Activated CD8-positive, alpha-beta memory T cell treated with anti-CD3 and anti-CD28 coated beads for 4 hours (primary cell): ENCODE data around the gene CA5A.
"Not testable (repeated sequence)": the region's sequence is repeated elsewhere in the genome, so short reads cannot be mapped to it uniquely, and the experiment has no call there.

Experiments used
- DNase-seq, 2 donors: peaks; one replicate each; pipeline ENCODE4 v3.0.0-alpha.2; 2020; ENCODE audit warnings: low read depth in 2 of 2

CA5A gene

GRCh38 chr16:87936375-87937230, at the start of gene CA5A:
CA5A (minus strand) TSS chr16:87936529; CDS start chr16:87936450, 79 bp downstream.
- no peak for DNase-seq

DNA sequence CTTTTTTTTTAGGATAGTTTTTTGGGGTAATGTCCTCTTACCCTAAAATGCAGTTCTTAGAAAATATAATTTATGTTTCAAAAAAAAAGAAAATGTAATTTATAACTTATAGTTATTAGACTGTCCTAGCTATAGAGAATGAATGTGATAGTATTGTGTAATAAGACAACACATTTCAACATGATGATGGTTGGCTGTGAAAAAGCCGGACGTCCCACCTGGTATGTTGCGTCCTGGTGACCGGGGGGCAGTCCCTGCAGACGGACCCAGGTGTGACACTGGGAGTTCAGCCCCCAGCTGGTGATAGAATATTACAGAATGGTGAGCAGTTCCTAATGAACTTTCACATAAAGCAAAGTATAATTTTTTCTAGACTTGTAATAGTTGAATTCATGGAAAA, 49.2 kb upstream of the CA5A start:
- DNase-seq: not testable (repeated sequence)

GRCh38 chr16:87984632-87985267, 48.4 kb upstream of the CA5A start:
- no peak for DNase-seq

DNA sequence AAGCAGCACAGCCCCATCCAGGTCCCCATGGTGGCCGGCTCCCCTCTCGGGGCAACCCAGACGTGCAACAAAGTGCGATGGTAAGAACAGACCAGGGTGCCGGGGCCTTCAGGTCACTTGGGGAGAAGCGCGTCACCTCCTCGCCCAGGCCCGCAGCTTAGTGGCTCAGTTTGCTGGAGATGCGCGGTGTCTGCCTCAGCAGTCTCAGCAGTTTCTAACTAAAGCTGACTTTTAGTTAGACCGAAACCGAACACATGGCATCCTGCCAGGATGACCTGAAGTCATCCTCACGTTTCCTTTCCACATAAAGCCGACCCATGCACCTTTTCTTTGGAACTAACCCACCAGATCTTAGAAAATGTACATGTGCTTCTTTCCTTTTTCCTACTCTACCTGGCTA, 47.9 kb upstream of the CA5A start:
- not testable (repeated sequence) for DNase-seq

GRCh38 chr16:87983737-87984097, 47.4 kb upstream of the CA5A start:
- DNase-seq: not testable (repeated sequence)

DNA sequence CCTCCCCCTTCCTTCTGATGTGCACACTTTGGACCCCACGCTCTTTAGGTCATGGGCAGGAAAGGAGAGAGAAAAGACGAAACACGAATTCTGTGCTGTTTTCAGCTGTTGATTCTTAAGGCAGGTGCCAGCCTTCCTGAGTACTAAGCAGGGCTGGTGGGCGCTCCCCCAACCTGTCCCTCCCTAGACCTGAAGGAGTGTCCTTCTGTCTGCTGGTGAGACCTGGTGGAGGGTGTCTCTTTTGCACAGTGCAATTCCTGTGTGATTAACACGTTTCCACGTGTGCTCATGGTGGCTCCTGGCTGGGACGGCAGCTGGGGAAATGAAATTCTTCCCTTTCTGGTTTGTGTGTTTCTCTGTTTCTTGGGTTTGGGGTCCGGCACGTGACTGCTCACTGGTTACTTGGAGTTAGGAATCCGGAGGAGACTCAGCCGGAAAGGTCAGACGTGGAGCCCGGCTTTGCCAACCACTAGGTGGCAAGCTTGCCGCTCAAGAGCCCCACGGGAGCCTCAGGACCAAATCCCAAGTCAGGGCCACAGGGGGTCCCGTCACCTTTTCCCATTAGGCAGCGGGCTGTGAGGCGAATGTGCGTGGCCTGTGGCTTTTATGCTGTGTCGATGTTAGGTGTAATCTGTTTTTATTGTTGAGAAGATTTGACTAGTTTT, 46.9 kb upstream of the CA5A start:
- not testable (repeated sequence) for DNase-seq

DNA sequence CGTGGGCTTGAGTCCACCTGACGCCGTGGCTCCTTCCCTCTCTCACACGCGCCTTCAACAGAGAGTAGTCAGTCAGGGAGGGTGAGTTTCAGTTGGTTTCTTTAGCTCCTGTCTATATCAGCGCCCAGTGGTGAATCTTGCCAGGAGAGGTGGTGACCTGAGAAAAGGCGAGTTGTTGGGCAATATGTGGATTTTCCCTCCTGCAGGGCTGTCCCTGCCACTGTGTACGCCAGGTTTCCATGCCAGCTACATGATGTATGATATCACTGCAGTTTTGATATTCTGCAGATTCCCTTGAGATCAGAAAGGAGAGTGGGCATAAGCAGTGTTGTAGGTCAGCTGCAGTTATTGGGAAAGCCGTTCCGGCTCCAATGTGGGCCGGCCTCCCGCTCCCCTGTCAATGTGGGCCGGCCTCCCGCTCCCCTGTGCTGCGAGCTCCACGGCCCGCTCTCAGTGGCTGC, 46.3 kb upstream of the CA5A start:
- no peak for DNase-seq

DNA sequence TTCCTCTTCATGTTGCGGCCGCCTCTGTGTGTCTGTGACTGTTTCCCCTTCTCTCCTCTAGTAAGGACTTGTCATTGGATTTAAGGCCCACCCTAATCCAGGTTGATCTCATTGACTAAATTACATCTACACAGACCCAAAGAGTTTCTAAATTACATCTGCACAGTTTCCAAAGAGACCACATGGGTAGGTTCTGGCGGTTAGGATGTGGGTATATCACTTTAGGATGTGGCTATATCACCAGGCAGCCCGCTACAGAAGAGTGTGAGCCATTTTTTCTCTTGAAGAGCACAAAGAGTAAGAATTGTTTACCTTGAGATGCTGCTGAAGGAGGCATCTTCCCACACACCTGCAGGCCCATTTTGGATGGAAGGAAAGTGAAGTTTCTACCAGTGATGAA, 45.0 kb upstream of the CA5A start:
- DNase-seq: not testable (repeated sequence)

GRCh38 chr16:87979911-87980630, 43.7 kb upstream of the CA5A start:
- not testable (repeated sequence) for DNase-seq

DNA sequence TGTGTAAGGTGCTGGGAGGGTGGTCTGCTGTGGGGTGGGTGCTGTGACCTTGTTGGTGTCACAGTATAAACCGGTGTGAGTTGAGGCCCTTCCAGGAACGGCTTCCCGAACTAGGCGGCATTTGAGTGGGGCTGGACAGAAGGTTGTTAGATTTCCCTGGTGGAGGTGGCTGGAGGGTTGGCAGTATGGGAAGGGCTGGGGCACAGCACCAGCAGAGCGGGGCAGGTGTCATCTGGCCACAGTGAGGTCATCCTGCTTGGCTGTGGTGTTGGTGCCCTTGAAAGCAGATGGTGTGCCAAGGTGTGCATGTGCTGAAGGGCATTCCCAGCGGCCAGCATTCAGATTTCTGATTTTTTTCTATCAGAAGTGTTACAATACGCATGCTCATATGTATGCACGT, 43.0 kb upstream of the CA5A start:
- DNase-seq: no peak

- no peak for DNase-seq
Observed at GRCh38 chr16:87978127-87978526, 41.8 kb upstream of the CA5A start.

- no peak for DNase-seq
Observed at GRCh38 chr16:87976665-87977064, 40.3 kb upstream of the CA5A start.

DNA sequence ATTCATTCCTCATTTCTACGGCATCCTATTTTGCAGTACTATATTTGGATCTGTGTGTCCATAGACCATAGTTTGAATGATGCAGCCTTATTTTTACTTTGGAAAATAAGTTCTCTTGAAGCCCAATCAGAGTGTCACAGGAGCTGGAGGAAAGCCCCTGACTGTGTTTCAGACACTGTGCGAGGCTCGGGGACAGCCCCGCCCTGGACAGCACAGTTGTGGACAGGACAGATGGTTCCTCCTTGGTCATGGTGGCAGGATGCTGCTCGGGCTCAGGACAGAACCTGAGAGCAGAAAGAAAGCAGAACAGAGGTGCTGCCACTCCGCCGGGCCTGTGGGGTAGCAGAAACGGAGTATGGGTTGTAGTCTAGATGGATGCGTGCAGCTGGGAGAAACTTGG, 37.8 kb upstream of the CA5A start:
- no peak for DNase-seq

- no peak for DNase-seq
Observed at GRCh38 chr16:87973717-87974116, 37.4 kb upstream of the CA5A start.

DNA sequence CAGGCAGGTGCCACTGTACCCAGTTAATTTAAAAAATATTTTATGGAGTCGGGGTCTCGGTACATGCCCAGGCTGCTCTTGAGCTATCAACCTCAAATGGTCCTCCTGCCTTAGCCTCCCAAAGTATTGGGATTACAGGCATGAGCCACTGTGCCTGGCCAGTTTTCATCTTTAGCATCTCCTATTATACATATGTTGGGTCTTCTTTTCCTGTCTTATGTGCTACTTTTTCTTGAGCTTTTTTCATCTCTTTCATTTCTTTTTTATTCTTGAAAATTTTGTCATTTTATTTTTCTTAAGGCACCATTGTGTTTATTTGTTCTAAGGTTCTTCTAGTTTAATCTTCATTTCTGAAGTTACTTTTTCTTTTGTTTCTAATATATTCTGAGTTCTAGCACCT, 35.6 kb upstream of the CA5A start:
- no peak for DNase-seq

- no peak for DNase-seq
Observed at GRCh38 chr16:87970186-87970585, 33.9 kb upstream of the CA5A start.

DNA sequence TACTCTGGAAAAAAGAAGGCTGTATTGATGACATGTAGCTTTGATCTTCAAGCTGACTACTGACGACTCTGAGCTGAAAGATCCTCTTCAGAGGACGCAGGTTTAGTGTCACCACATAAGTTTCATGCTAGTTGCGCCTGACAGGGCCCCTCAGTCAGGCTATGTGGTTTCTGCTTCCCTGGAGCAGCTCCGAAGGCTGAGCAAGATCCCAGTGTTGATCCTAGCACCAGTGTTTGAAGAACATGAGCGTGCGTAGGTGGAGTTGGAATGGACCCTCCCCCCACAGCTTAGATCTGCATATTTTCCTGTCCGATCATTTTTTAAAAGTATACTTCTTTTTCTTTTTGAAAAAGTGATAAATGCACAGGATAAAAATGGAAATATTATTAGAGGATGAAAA, 32.2 kb upstream of the CA5A start:
- no peak for DNase-seq

GRCh38 chr16:87966685-87967185, 30.4 kb upstream of the CA5A start:
- no peak for DNase-seq

- no peak for DNase-seq
Observed at GRCh38 chr16:87966064-87966645, 29.8 kb upstream of the CA5A start.

GRCh38 chr16:87965417-87965816, 29.1 kb upstream of the CA5A start:
- no peak for DNase-seq

DNA sequence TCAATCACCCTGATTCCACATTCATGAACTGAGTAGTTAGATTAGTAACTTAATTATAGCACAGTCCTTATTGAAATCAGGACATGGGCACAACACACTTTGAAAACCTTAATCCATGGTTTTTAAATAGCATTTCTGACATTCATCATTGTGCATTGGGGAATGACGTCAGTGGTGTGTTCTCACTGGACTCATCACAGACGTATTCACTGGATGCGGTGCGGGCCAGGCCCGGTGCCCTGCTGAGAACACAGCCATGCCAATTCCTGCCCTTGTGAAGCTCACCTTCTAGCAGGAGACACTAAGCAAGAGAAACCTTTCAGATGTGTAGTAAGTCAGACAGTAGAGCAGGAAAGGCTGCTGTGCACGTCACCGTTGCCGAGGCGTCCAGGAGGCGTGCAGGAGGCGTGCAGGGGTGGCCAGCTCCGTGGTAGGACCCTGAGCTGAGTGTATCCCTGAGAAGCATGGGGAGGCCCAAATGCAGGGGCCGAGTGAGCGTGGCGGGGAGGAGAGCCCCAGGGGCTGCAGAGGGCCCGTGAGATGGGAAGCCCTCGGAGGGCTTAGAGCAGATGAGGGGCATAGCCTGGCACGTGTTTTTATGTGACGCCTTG, 27.8 kb upstream of the CA5A start:
- DNase-seq: no peak
